Activated CD4-positive, alpha-beta T cell treated with anti-CD3 and anti-CD28 coated beads, Interleukin-2, Interleukin-4, amounts not matched to agents 100 ng/mL and 50 ng/mL, durations not matched to agents 16 hours and 8 hours (primary cell): ENCODE data around the gene TBCD.

Source experiments
- DNase-seq: peaks from one replicate; pipeline ENCODE4 v3.0.0-alpha.2; 2020; ENCODE audit warnings: low spot score

Gene TBCD

GRCh38 chr17:82791532-82791931 lies 39.7 kb downstream of the TBCD start:
- no peak for DNase-seq

GRCh38 chr17:82793974-82794630 lies 42.2 kb downstream of the TBCD start:
- DNase-seq: no peak

GRCh38 chr17:82794781-82795482 lies 43.1 kb downstream of the TBCD start:
- DNase-seq: no peak

GRCh38 chr17:82795615-82796014 lies 43.8 kb downstream of the TBCD start:
- DNase-seq: no peak

- no peak for DNase-seq
These were observed 45.2 kb downstream of the TBCD start for GRCh38 chr17:82797061-82797460.

GRCh38 chr17:82798752-82799151 lies 46.9 kb downstream of the TBCD start:
- DNase-seq: no peak

- DNase-seq: no peak
These were observed 47.7 kb downstream of the TBCD start for GRCh38 chr17:82799591-82799990.

GRCh38 chr17:82800885-82801284 lies 49.0 kb downstream of the TBCD start:
- no peak for DNase-seq

- DNase-seq: no peak
These were observed 49.6 kb downstream of the TBCD start for GRCh38 chr17:82801377-82801970.

GRCh38 chr17:82802075-82802780 lies 50.4 kb downstream of the TBCD start:
- no peak for DNase-seq

GRCh38 chr17:82803185-82803584 lies 51.3 kb downstream of the TBCD start:
- DNase-seq: no peak

GRCh38 chr17:82803606-82804005 lies 51.7 kb downstream of the TBCD start:
- DNase-seq: no peak

- DNase-seq: no peak
These were observed 52.8 kb downstream of the TBCD start for GRCh38 chr17:82804442-82805191.

- DNase-seq: no peak
These were observed 53.4 kb downstream of the TBCD start for GRCh38 chr17:82805254-82805653.

- DNase-seq: no peak
These were observed 54.0 kb downstream of the TBCD start for GRCh38 chr17:82805823-82806222.

GRCh38 chr17:82806645-82807044 lies 54.8 kb downstream of the TBCD start:
- no peak for DNase-seq

GRCh38 chr17:82807101-82807500 lies 55.2 kb downstream of the TBCD start:
- no peak for DNase-seq

GRCh38 chr17:82807562-82807961 lies 55.7 kb downstream of the TBCD start:
- DNase-seq: no peak

- DNase-seq: no peak
These were observed 56.1 kb downstream of the TBCD start for GRCh38 chr17:82808006-82808405.

GRCh38 chr17:82808921-82809905 lies 57.3 kb downstream of the TBCD start:
- DNase-seq: no peak
